SK-N-SH (cell line): ENCODE data around the gene PDE4D. TPM values are rescaled to one million over a fixed set of nuclear protein-coding genes. Genes with fewer than 3 reads are reported as not detected.

Experiments used
- CTCF ChIA-PET: fragments of 300-600, 350-600 bp; formaldehyde crosslinking; extraction: SDS; loops from one replicate; lab custom pipeline; 2021; lab: Yijun Ruan, JAX
- POLR2A ChIA-PET: fragments of 350-600 bp; sonication (Branson Sonifier 250); formaldehyde crosslinking; extraction: SDS; loops from one replicate; lab custom pipeline; 2020; ENCODE audit warnings: antibody characterized with exemption, inconsistent platforms; lab: Yijun Ruan, JAX
- DNase-seq: peaks from one replicate; pipeline ENCODE4 v3.0.0; 2012
- H2AFZ ChIP-seq: fragments of 200-600 bp; sonication (generic); 2 replicates; pipeline ENCODE4 v1.8.1; 2016; ENCODE audit warnings: antibody characterized with exemption, mild to moderate bottlenecking, low read depth
- H3F3A ChIP-seq: fragments of 200-600 bp; sonication (generic); replicated peaks from 2 replicates; pipeline ENCODE3; 2016; ENCODE audit warnings: antibody characterized with exemption, mild to moderate bottlenecking; ENCODE audit not compliant: insufficient read depth
- H3K27ac ChIP-seq, 2 experiments: fragments of 200-500 bp in 1 of 2; fragments of 200-600 bp in 1 of 2; sonication (Bioruptor generic) in 1 of 2; sonication (generic), shearing (Covaris generic) in 1 of 2; 2 replicates each; pipeline versions ENCODE4 v1.5.1 to v1.6.1; 2014 to 2016; ENCODE audit warnings: low read depth in 2 of 2, inconsistent platforms in 1 of 2, low read length in 1 of 2, mild to moderate bottlenecking in 1 of 2, mixed read lengths in 1 of 2
- H3K27me3 ChIP-seq: fragments of 200-600 bp; sonication (generic), shearing (Covaris generic); 2 replicates; pipeline ENCODE4 v1.6.1; 2016; ENCODE audit warnings: mixed run types; ENCODE audit not compliant: insufficient read depth
- H3K36me3 ChIP-seq, 2 experiments: fragments of 200-500 bp in 1 of 2; fragments of 200-600 bp in 1 of 2; sonication (Bioruptor generic) in 1 of 2; sonication (generic) in 1 of 2; replicated peaks in 1 of 2; 2 replicates each; pipeline versions ENCODE3 to v1.5.1; 2014 to 2016; ENCODE audit warnings: low read length in 1 of 2, mild to moderate bottlenecking in 1 of 2; ENCODE audit not compliant: insufficient read depth in 2 of 2, control insufficient read depth in 1 of 2
- H3K4me1 ChIP-seq, 2 experiments: fragments of 200-500 bp in 1 of 2; fragments of 200-600 bp in 1 of 2; sonication (Bioruptor generic) in 1 of 2; sonication (generic), shearing (Covaris generic) in 1 of 2; 2 replicates each; pipeline versions ENCODE4 v1.5.1 to v1.6.1; 2014 to 2016; ENCODE audit warnings: low read depth in 1 of 2, low read length in 1 of 2, mixed run types in 1 of 2; ENCODE audit not compliant: insufficient read depth in 2 of 2, control insufficient read depth in 1 of 2
- H3K4me2 ChIP-seq: fragments of 200-600 bp; sonication (generic), shearing (Covaris generic); 2 replicates; pipeline ENCODE4 v1.6.1; 2017; ENCODE audit warnings: mixed run types
- H3K4me3 ChIP-seq, 2 experiments: fragments of 200-500 bp in 1 of 2; fragments of 200-600 bp in 1 of 2; sonication (Bioruptor generic) in 1 of 2; sonication (generic), shearing (Covaris generic) in 1 of 2; 2 replicates each; pipeline versions ENCODE4 v1.5.1 to v1.8.1; 2014 to 2016; ENCODE audit warnings: low read depth in 2 of 2, inconsistent platforms in 1 of 2, low read length in 1 of 2, mild to moderate bottlenecking in 1 of 2, mixed read lengths in 1 of 2, moderate library complexity in 1 of 2
- H3K79me2 ChIP-seq: fragments of 200-600 bp; sonication (generic); 2 replicates; pipeline ENCODE4 v1.8.1; 2017; ENCODE audit warnings: mild to moderate bottlenecking; ENCODE audit not compliant: insufficient read depth
- H3K9ac ChIP-seq: fragments of 200-600 bp; sonication (generic); 2 replicates; pipeline ENCODE4 v1.6.1; 2017; ENCODE audit warnings: mixed run types
- H3K9me2 ChIP-seq: fragments of 200-600 bp; sonication (generic); 2 replicates; pipeline ENCODE4 v1.6.1; 2017; ENCODE audit warnings: mixed run types
- H3K9me3 ChIP-seq: fragments of 200-600 bp; sonication (generic); 2 replicates; pipeline ENCODE4 v1.6.1; 2017; ENCODE audit warnings: mixed run types, mild to moderate bottlenecking, moderate library complexity
- H4K20me1 ChIP-seq: fragments of 200-600 bp; sonication (generic); 2 replicates; pipeline ENCODE4 v1.6.1; 2017; ENCODE audit warnings: mild to moderate bottlenecking, mixed run types; ENCODE audit not compliant: insufficient read depth
- ELF1 ChIP-seq: IDR thresholded peaks from 2 replicates; pipeline ENCODE4 v1.4.0; 2012
- EP300 ChIP-seq, 2 experiments: IDR thresholded peaks; 2 replicates each; pipeline versions ENCODE4 v1.4.0 to v1.6.1; 2012; ENCODE audit warnings: borderline replicate concordance in 1 of 2, low read depth in 1 of 2, low read length in 1 of 2
- EZH2phosphoT487 ChIP-seq: fragments of 200-600 bp; sonication (generic); IDR thresholded peaks from 2 replicates; pipeline ENCODE4 v1.6.1; 2017; ENCODE audit warnings: low read depth, mixed run types, mild to moderate bottlenecking, antibody characterized with exemption, moderate library complexity, borderline replicate concordance
- FOSL2 ChIP-seq: IDR thresholded peaks from 2 replicates; pipeline ENCODE4 v1.4.0; 2012; ENCODE audit warnings: low read depth, mild to moderate bottlenecking, moderate library complexity, borderline replicate concordance
- FOXJ3 ChIP-seq: sonication (generic); formaldehyde crosslinking; IDR thresholded peaks from 2 replicates; pipeline ENCODE4 v1.5.1; 2020; ENCODE audit warnings: mild to moderate bottlenecking, missing genetic modification reagents
- FOXM1 ChIP-seq: IDR thresholded peaks from 2 replicates; pipeline ENCODE4 v1.4.0; 2012; ENCODE audit warnings: low read depth, mild to moderate bottlenecking
- GATA2 ChIP-seq: sonication (generic); formaldehyde crosslinking; IDR thresholded peaks from 2 replicates; pipeline ENCODE4 v1.5.0; 2020; ENCODE audit warnings: mild to moderate bottlenecking, missing genetic modification reagents
- JUND ChIP-seq: IDR thresholded peaks from 2 replicates; pipeline ENCODE4 v1.4.0; 2012
- MAX ChIP-seq: IDR thresholded peaks from 2 replicates; pipeline ENCODE4 v1.4.0; 2012; ENCODE audit warnings: low read depth
- NRF1 ChIP-seq: IDR thresholded peaks from 2 replicates; pipeline ENCODE4 v1.6.1; 2012; ENCODE audit warnings: low read depth, mild to moderate bottlenecking, low read length
- POLR2AphosphoS5 ChIP-seq: IDR thresholded peaks from 2 replicates; pipeline ENCODE4 v1.6.1; 2012; ENCODE audit warnings: low read depth, low read length
- RAD21 ChIP-seq: IDR thresholded peaks from 2 replicates; pipeline ENCODE4 v1.6.1; 2012; ENCODE audit warnings: mild to moderate bottlenecking, low read length
- RCOR1 ChIP-seq: fragments of 150-350 bp; IDR thresholded peaks from 2 replicates; pipeline ENCODE4 v1.6.1; 2017; ENCODE audit warnings: antibody characterized with exemption, low read length
- RFX5 ChIP-seq: IDR thresholded peaks from 2 replicates; pipeline ENCODE4 v1.6.1; 2012; ENCODE audit warnings: mild to moderate bottlenecking, improper control_type of control experiment, low read length
- RXRA ChIP-seq: IDR thresholded peaks from 2 replicates; pipeline ENCODE4 v1.4.0; 2012; ENCODE audit warnings: low read depth, mild to moderate bottlenecking, borderline replicate concordance
- SIN3A ChIP-seq: IDR thresholded peaks from 2 replicates; pipeline ENCODE4 v1.6.1; 2012; ENCODE audit warnings: low read depth, mild to moderate bottlenecking, low read length, moderate library complexity, borderline replicate concordance
- TCF12 ChIP-seq: IDR thresholded peaks from 2 replicates; pipeline ENCODE4 v1.4.0; 2012
- TEAD4 ChIP-seq: IDR thresholded peaks from 2 replicates; pipeline ENCODE4 v1.4.0; 2012; ENCODE audit warnings: mild to moderate bottlenecking, borderline replicate concordance; ENCODE audit not compliant: insufficient read depth
- USF1 ChIP-seq: IDR thresholded peaks from 2 replicates; pipeline ENCODE4 v1.4.0; 2012; ENCODE audit warnings: low read depth, borderline replicate concordance
- WGBS: methylation state at CpG from one replicate; pipeline ENCODE4 v1.1.6; 2017; ENCODE audit warnings: low lambda C conversion rate; 5-methylcytosine and 5-hydroxymethylcytosine counted together
- polyA plus RNA-seq, 3 experiments: library from polyadenylated mRNA; depleted of rRNA; stranded (reverse); fragments of >200 nt; gene quantifications; 2 replicates each; pipeline ENCODE4 v1.2.3, GENCODE V29; 2012
- TF ChIP-seq, protein P1 (sequence below): fragments of 150-350 bp; IDR thresholded peaks from 2 replicates; pipeline ENCODE4 v1.6.1; 2016; ENCODE audit warnings: mild to moderate bottlenecking, low read depth, low read length

PDE4D gene
- polyA plus RNA-seq, 1 of the 3 experiments (the other 2 are of a cell fraction) = 2.4 TPM

- no peaks in the 10 kb centered on the region for H4K20me1 ChIP-seq
- ChIA-PET CTCF (interaction anchor here (1.2 to 1.4 kb wide), 2 partner anchors 16 to 124 kb away, joined by 4 to 6 read pairs; no protein-coding TSS in a partner anchor), POLR2A (no interaction called here)
- no peak overlapping the region for H2AFZ ChIP-seq
- TF ChIP-seq RFX5 (no peak), NRF1 (no peak), POLR2AphosphoS5 (no peak)
- H3K4me3 ChIP-seq = no peak overlapping the region
- H3F3A ChIP-seq = no peaks in the 10 kb centered on the region
- no peaks in the 10 kb centered on the region for H3K79me2 ChIP-seq
- no peaks in the 10 kb centered on the region for H3K27me3 ChIP-seq
- H3K9me2 ChIP-seq = no peaks in the 10 kb centered on the region
- DNase-seq = no peak
- H3K9me3 ChIP-seq = no peaks in the 10 kb centered on the region
- H3K27ac ChIP-seq = no peak overlapping the region
- H3K9ac ChIP-seq = no peak overlapping the region
- 77% methylated on average over 1 of the region's 1 CpG for WGBS
- H3K4me2 ChIP-seq = no peak overlapping the region
- H3K36me3 ChIP-seq = no peaks in the 10 kb centered on the region
- no peaks in the 10 kb centered on the region; a peak in 1 of 4 replicates for H3K4me1 ChIP-seq
Measured at GRCh38 chr5:59019078-59019477, 874.4 kb downstream of the PDE4D start.

- CTCF ChIA-PET = interaction anchor here (1.7 kb wide), 1 partner anchor 157 kb away, joined by 7 read pairs; no protein-coding TSS in a partner anchor
- H3K79me2 ChIP-seq = no peaks in the 10 kb centered on the region
Measured at GRCh38 chr5:59016925-59017324, 876.6 kb downstream of the PDE4D start.

DNA sequence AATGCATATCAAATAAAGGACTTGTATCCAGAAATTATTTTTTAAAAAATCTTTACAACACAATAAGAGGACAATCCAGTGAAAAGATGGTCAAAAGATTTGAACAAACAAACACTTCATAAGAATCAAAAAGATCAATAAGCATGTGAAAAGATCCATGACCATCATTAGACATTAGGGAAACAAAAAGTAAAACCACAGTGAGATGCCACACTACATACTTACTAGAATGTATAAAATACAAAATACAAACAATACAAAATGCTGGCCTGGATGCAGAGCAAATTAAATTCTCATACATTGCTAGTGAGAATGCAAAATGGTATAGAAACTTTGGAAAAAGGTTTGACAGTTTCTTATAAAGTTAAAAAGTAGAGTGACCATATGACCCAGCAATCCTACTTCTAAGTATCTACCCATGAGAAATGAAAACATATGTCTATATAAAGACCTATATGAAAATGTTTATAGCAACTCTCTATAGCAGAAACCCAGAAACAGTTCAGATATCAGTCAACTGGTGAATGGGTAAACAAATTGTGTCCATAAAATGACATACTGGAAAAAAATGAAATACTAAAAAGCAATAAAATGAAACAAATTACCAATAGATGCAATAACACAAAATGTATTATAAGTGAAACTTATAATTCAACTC is 884.6 kb downstream of the PDE4D start:
- no peaks in the 10 kb centered on the region for H3K36me3 ChIP-seq
- POLR2A ChIA-PET = no interaction called here
- H3K4me2 ChIP-seq = no peak overlapping the region
- H3K4me1 ChIP-seq = peaks cover 0 to 4% of the 10 kb centered on the region in 2 experiments; a peak in 1 of 4 replicates
- H3K4me3 ChIP-seq = no peak overlapping the region
- H3K9ac ChIP-seq = no peak overlapping the region
- DNase-seq = no peak
- H4K20me1 ChIP-seq = no peaks in the 10 kb centered on the region
- no peaks in the 10 kb centered on the region for H3F3A ChIP-seq
- no peaks in the 10 kb centered on the region for H3K27me3 ChIP-seq
- CTCF ChIA-PET = interaction anchor here (1.0 to 10.9 kb wide), 8 partner anchors 24 to 166 kb away, joined by 3 to 143 read pairs (median 6); no protein-coding TSS in a partner anchor
- no peaks in the 10 kb centered on the region for H3K79me2 ChIP-seq
- no peaks in the 10 kb centered on the region for H3K9me3 ChIP-seq
- no peaks in the 10 kb centered on the region for H3K9me2 ChIP-seq
- H3K27ac ChIP-seq = no peak overlapping the region
- no peak overlapping the region for H2AFZ ChIP-seq
- TF ChIP-seq EP300 (IDR thresholded peaks at IDR 0.05; ENCODE audit: borderline replicate concordance in 1 of 2, low read depth in 1 of 2, low read length in 1 of 2) = no peak
- TF ChIP-seq EZH2phosphoT487 = no peak
- no peak for TF ChIP-seq RCOR1
- no peak for TF ChIP-seq MAX
- TF ChIP-seq FOXM1 = no peak
- TF ChIP-seq FOSL2 = no peak
- TF ChIP-seq USF1 = no peak
- TF ChIP-seq SIN3A = no peak
- TF ChIP-seq JUND = no peak
- TF ChIP-seq, protein P1, sequence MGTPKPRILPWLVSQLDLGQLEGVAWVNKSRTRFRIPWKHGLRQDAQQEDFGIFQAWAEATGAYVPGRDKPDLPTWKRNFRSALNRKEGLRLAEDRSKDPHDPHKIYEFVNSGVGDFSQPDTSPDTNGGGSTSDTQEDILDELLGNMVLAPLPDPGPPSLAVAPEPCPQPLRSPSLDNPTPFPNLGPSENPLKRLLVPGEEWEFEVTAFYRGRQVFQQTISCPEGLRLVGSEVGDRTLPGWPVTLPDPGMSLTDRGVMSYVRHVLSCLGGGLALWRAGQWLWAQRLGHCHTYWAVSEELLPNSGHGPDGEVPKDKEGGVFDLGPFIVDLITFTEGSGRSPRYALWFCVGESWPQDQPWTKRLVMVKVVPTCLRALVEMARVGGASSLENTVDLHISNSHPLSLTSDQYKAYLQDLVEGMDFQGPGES = no peak
- TF ChIP-seq FOXJ3 (CRISPR knock-in tag) = no peak
- no peak for TF ChIP-seq GATA2 (CRISPR knock-in tag)
- no peak for TF ChIP-seq NRF1
- TF ChIP-seq RAD21 = no peak

More at GRCh38 chr5:59016925-59017324, 876.6 kb downstream of the PDE4D start:
- no peak for DNase-seq
- H3K36me3 ChIP-seq = no peaks in the 10 kb centered on the region
- POLR2A ChIA-PET = no interaction called here
- H3K27me3 ChIP-seq = no peaks in the 10 kb centered on the region
- H3K27ac ChIP-seq = no peak overlapping the region
- no peak overlapping the region for H2AFZ ChIP-seq
- no peaks in the 10 kb centered on the region for H3F3A ChIP-seq
- WGBS = 93% methylated on average over 5 of the region's 5 CpGs
- H4K20me1 ChIP-seq = no peaks in the 10 kb centered on the region
- no peak overlapping the region for H3K9ac ChIP-seq
- H3K4me3 ChIP-seq = no peak overlapping the region
- TF ChIP-seq TEAD4 (no peak), TCF12 (no peak), POLR2AphosphoS5 (no peak), EZH2phosphoT487 (no peak), ELF1 (no peak), RXRA (no peak)
- TF ChIP-seq, protein P1 = no peak
- H3K9me3 ChIP-seq = no peaks in the 10 kb centered on the region
- H3K4me2 ChIP-seq = no peak overlapping the region
- no peaks in the 10 kb centered on the region; a peak in 1 of 4 replicates for H3K4me1 ChIP-seq
- no peaks in the 10 kb centered on the region for H3K9me2 ChIP-seq
